22Rv1 (cell line): Measurements from ENCODE around the gene TNFSF12.

Experiments used
- H3K27ac ChIP-seq: fragments of 450-650 bp; 2 replicates; pipeline ENCODE4 v1.5.1; 2017
- CTCF ChIP-seq: fragments of 450-650 bp; IDR thresholded peaks from 2 replicates; pipeline ENCODE4 v1.5.1; 2017; ENCODE audit warnings: mild to moderate bottlenecking
- ZFX ChIP-seq: fragments of 450-650 bp; IDR thresholded peaks from 2 replicates; pipeline ENCODE4 v1.6.1; 2017; ENCODE audit warnings: antibody characterized with exemption, borderline replicate concordance

The TNFSF12 gene

DNA sequence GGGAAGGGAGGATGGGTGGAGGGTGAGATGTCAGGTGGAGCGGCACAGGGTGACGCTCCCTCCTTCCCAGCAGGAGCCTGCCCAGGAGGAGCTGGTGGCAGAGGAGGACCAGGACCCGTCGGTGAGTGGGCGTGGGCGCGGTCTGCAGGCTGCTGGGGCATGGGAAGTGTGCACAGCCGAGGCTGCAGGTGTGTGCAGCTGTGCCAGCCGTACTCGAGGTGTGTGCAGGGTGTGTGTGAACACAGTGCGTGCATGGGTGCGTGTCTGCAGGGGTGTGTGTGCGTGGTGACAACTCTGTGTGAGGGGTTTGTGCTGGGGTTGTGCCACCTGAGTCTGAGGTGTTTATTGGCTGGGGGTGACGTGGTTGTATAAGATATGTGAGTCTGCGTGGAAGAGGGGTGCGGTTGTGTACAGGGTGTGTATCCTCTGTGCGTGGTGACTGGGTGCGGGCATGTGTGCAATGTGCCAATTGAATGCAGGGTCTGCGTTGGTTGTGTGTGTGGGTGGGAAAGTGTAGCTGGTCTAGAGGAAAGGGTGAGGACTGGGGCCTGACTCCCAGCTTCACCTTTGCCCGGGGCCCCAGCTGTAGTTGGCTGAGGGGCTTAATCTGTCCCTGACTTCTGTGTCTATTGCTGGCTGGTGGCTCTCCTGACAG lies 670 bp downstream of the TNFSF12 start:
- no peak overlapping the region for H3K27ac ChIP-seq
- TF ChIP-seq ZFX (no peak), CTCF (no peak)

- no peak for TF ChIP-seq CTCF
- no peak overlapping the region for H3K27ac ChIP-seq
Measured at GRCh38 chr17:7550344-7550743, 1.5 kb downstream of the TNFSF12 start.

GRCh38 chr17:7551396-7551795 lies 2.5 kb downstream of the TNFSF12 start:
- H3K27ac ChIP-seq, result no peak overlapping the region
- TF ChIP-seq ZFX, result no peak
- no peak for TF ChIP-seq CTCF

DNA sequence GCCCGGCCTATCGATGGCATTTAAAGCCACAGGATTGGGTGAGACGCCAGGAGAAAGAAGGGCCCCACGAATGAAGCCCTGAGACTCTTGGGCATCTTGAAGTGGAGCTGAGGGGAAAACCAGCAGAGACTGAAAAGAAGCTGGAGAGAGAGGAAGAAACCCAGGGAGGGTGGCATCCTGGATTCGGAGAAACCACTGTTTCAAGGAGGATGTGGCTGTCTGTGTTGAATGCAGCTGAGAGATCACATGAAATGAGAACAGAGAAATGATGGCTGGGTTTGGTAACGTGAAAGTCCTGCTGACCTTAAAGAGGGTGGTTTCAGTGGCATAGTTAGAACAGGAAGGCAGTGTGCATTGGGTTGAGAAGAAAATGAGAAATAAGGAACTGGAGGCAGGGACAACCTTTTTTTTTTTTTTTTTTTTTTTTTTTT lies 3.8 kb downstream of the TNFSF12 start:
- H3K27ac ChIP-seq, result no peak overlapping the region
- TF ChIP-seq CTCF (no peak), ZFX (no peak)

DNA sequence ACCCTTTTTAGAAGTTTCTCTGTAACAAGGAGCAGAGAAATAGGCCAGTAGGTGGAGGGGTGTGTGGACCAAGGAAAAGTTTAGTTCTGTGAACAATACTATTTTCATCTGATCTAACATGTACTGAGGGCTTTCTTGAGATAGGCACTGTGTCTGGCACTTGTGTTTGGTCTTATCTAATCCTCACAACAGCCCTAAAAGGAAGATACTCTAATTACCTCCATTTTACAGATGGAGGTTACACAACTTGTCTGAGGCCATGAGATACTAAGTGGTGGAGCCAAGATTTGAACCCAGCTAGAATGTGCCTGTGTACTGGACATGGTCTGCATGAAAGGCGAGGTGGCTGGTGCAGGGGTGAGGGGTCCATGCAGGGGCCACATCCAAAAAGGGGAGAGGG lies 4.5 kb downstream of the TNFSF12 start:
- no peak overlapping the region for H3K27ac ChIP-seq
- no peak for TF ChIP-seq CTCF
- no peak for TF ChIP-seq ZFX

DNA sequence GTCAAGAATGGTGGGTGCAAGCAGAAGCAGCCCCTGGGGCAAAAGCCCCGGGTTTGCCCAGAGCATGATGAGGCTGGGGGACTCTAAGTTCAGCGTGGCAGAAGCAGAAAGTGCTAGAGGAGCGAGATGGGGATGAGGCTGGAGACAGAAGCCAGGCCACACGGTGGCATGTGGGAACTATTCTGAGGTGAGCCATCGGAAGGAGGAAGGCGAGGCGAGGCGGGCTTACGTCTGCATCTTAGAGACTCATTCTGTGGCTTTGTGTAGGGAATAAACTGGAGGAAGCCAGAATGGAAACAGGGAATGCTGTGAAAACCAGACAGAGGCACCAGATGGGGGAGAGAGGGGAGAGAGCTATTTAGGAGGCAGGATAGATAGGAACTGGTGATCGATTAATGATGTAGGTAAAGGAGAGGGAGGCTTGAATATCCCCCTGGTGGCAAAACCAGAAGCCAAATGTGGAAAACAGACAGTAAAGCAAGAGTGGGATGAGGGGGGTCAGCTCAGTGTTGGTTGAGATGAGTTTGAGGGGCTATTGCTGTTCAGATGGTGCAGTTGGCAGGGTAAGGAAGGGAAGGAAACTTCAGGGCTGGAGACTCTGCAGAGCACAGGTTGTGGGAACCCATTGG lies 6.6 kb downstream of the TNFSF12 start:
- no peak for TF ChIP-seq CTCF
- no peak for TF ChIP-seq ZFX
- no peak overlapping the region for H3K27ac ChIP-seq

DNA sequence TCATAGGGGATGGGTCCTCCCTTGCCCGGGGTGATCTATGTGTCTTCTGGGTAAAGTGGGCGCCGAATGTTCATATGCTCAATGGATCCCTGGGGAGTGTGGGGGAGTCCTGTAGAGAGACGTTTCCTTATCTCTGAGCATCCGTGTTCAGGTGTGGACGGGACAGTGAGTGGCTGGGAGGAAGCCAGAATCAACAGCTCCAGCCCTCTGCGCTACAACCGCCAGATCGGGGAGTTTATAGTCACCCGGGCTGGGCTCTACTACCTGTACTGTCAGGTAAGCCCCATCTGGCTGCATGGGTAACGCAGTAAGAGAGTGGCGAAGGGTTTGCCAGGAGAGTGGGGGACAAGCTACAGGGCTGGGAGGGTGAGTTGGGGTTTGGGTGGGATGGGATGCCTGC lies 7.8 kb downstream of the TNFSF12 start:
- no peak overlapping the region for H3K27ac ChIP-seq
- TF ChIP-seq ZFX, result no peak
- no peak for TF ChIP-seq CTCF
